BJ (cell line): ENCODE data around the gene CD19. TPM values are rescaled to one million over a fixed set of nuclear protein-coding genes. Genes with fewer than 3 reads are reported as not detected.
"Not testable (repeated sequence)": the region's sequence is repeated elsewhere in the genome, so short reads cannot be mapped to it uniquely, and the experiment has no call there.

Source experiments
- CTCF ChIA-PET: fragments of 350-600 bp; formaldehyde crosslinking; extraction: SDS; loops from one replicate; lab custom pipeline; 2021; ENCODE audit warnings: antibody characterized with exemption, inconsistent platforms; lab: Yijun Ruan, JAX
- POLR2A ChIA-PET: fragments of 300-600 bp; sonication (Branson Sonifier 250); formaldehyde crosslinking; extraction: SDS; loops from one replicate; lab custom pipeline; 2021; ENCODE audit warnings: antibody characterized with exemption; lab: Charles Lee
- DNase-seq: peaks from one replicate; pipeline ENCODE4 v3.0.0-alpha.2; 2011; ENCODE audit warnings: low read depth
- H3K27me3 ChIP-seq: 2 replicates; pipeline ENCODE4 v1.6.0; 2011; ENCODE audit warnings: low read length; ENCODE audit not compliant: control insufficient read depth, insufficient read depth
- H3K36me3 ChIP-seq: 2 replicates; pipeline ENCODE4 v1.5.1; 2011; ENCODE audit warnings: low read length; ENCODE audit not compliant: control insufficient read depth, insufficient read depth
- H3K4me3 ChIP-seq: 2 replicates; pipeline ENCODE4 v1.5.1; 2011; ENCODE audit warnings: low read depth, mild to moderate bottlenecking, control low read depth, low read length
- polyA plus RNA-seq: library from polyadenylated mRNA; depleted of rRNA; stranded (reverse); fragments of >200 nt; gene quantifications from 2 replicates; pipeline ENCODE4 v1.2.3, GENCODE V29; 2011
- TF ChIP-seq, protein P1 (sequence below): IDR thresholded peaks from 2 replicates; pipeline ENCODE4 v1.5.1; 2011; ENCODE audit warnings: low read depth, mild to moderate bottlenecking, control low read depth, inconsistent platforms, low read length, moderate library complexity; ENCODE audit not compliant: insufficient read depth

The CD19 gene
- polyA plus RNA-seq, 1 experiment, result not detected

DNA sequence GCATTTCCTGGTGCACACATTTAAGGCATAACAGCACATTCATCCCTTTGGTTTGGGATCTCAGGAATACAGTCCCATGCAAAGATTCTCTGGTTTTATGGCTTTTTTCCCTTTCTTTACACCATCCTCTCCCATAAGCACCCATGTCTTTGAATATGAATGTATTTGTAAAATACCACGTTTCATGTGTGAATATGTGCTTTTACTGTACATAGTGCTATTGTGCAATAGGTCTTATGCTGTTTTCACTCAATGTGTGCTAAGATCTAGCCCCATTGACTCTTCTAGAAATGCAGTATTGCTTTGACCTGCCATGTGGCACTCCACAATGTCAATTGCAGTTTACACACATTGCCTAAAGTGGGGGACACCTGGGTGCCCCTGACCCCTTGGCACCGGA, 32.7 kb downstream of the CD19 start:
- POLR2A ChIA-PET, result no interaction called here

DNA sequence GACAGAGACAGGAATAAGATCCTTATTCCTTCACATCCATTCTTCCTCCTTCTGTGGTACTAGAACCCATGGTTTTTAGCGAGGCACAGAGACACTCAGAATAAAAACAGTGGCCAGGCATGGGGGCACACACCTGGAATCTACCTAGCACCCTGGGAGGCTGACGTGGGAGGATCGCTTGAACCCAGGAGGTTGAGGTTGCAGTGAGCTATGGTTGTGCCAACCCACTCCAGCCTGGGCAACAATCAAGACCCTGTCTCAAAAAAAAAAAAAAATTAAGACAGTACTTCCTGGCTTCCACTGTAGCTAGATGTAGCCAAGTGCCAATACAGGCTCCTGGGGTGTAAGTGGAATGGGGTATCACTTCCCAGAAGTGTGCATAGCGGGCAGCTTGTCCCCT, 35.4 kb downstream of the CD19 start:
- Histone ChIP-seq H3K36me3 (peaks cover 8% of the 10 kb centered on the region), H3K4me3 (no peak overlapping the region), H3K27me3 (no peaks in the 10 kb centered on the region)
- ChIA-PET POLR2A (interaction anchor here (0.7 kb wide), 1 partner anchor 36 kb away, joined by 7 read pairs; no protein-coding TSS in a partner anchor), CTCF (interaction anchor here (0.6 kb wide), 1 partner anchor 11 kb away, joined by 4 read pairs; no protein-coding TSS in a partner anchor)
- no peak for DNase-seq
- TF ChIP-seq, protein P1, sequence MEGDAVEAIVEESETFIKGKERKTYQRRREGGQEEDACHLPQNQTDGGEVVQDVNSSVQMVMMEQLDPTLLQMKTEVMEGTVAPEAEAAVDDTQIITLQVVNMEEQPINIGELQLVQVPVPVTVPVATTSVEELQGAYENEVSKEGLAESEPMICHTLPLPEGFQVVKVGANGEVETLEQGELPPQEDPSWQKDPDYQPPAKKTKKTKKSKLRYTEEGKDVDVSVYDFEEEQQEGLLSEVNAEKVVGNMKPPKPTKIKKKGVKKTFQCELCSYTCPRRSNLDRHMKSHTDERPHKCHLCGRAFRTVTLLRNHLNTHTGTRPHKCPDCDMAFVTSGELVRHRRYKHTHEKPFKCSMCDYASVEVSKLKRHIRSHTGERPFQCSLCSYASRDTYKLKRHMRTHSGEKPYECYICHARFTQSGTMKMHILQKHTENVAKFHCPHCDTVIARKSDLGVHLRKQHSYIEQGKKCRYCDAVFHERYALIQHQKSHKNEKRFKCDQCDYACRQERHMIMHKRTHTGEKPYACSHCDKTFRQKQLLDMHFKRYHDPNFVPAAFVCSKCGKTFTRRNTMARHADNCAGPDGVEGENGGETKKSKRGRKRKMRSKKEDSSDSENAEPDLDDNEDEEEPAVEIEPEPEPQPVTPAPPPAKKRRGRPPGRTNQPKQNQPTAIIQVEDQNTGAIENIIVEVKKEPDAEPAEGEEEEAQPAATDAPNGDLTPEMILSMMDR, result no peak

More for the DNA sequence above, 32.7 kb downstream of the CD19 start:
- CTCF ChIA-PET, result interaction anchor here (1.9 kb wide), 1 partner anchor 10 kb away, joined by 7 read pairs; the partner anchor contains the start of gene SPNS1
- DNase-seq, result no peak
- Histone ChIP-seq H3K27me3 (no peaks in the 10 kb centered on the region), H3K36me3 (peaks cover 11% of the 10 kb centered on the region), H3K4me3 (no peak overlapping the region)
- TF ChIP-seq, protein P1, result no peak

- DNase-seq, H3K27me3 ChIP-seq, H3K4me3 ChIP-seq, POLR2A ChIA-PET, H3K36me3 ChIP-seq: not testable (repeated sequence)
- CTCF ChIA-PET, result interaction anchor here (0.6 to 0.7 kb wide), 2 partner anchors 106 to 420 kb away, joined by 3 read pairs; partner anchors contain the start of gene SH2B1
Measured at GRCh38 chr16:28969696-28970095, 37.9 kb downstream of the CD19 start.

GRCh38 chr16:28974007-28974436, 42.3 kb downstream of the CD19 start:
- POLR2A ChIA-PET, result no interaction called here
- CTCF ChIA-PET, result interaction anchor here (0.5 to 1.7 kb wide), 20 partner anchors 9 to 921 kb away, joined by 3 to 7 read pairs (median 4); partner anchors contain the start of gene NFATC2IP

DNA sequence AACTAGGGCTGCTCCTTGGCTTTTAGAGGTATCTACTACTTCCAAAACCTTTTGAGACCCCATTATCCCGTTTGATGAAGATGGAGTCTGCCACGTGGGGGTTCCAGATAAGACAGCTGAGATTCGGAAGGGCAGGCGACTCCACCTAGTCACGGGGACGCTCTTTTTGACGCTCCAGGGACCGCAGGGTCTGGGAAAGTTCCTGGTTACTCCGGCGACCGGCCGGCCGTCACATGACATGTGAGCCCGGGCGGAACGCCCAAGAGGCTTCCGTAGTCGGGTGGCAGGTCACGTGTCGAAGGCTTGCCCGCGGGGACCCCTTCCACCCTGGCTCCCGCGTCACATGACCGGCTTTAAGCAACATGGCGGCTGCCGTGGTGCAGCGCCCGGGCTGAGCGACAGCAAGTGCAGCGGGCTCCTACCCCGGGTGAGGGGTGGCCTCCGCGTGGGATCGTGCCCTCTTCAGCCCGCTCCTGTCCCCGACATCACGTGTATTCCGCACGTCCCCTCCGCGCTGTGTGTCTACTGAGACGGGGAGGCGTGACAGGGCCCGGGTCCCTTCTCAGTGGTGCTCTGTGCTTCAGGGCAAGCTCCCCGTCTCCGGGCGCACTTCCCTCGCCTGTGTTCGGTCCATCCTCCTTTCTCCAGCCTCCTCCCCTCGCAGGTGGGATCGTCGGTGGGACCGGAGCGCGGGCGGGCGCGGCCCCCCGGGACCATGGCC, 42.8 kb downstream of the CD19 start, which contains the start of gene SPNS1:
TSS of gene SPNS1 (plus strand) at position 342 of the 721 bp plus-strand sequence. CDS start at position 716, 374 bp downstream.
- Histone ChIP-seq H3K4me3 (peak within 1 kb of the TSS; percentile 74), H3K36me3 (peaks cover 8% of the 10 kb centered on the region; the same call in 1 of the 2 replicates), H3K27me3 (no peaks in the 10 kb centered on the region)
- TF ChIP-seq, protein P1, result no peak
- DNase-seq, result peak; percentile 82
- ChIA-PET POLR2A (no interaction called here), CTCF (interaction anchor here (1.0 to 1.7 kb wide), 13 partner anchors 9 to 726 kb away, joined by 3 to 7 read pairs (median 4); partner anchors contain the start of genes NFATC2IP and TUFM)

More at GRCh38 chr16:28974007-28974436, 42.3 kb downstream of the CD19 start:
- Histone ChIP-seq H3K27me3 (no peaks in the 10 kb centered on the region), H3K4me3 (peak overlapping the region; percentile 74), H3K36me3 (peaks cover 5% of the 10 kb centered on the region; the same call in 1 of the 2 replicates)
- peak; percentile 7 for DNase-seq
- TF ChIP-seq, protein P1, result peak; percentile 81
